SH-SY5Y (cell line): ENCODE data around the gene TPI1.

ENCODE experiments used
- GATA2 ChIP-seq: IDR thresholded peaks from 2 replicates; pipeline ENCODE4 v1.6.1; 2011; ENCODE audit warnings: mild to moderate bottlenecking, low read depth, low read length
- GATA3 ChIP-seq: IDR thresholded peaks from 2 replicates; pipeline ENCODE4 v1.6.1; 2011; ENCODE audit warnings: low read depth, mild to moderate bottlenecking, low read length, moderate library complexity

DNA sequence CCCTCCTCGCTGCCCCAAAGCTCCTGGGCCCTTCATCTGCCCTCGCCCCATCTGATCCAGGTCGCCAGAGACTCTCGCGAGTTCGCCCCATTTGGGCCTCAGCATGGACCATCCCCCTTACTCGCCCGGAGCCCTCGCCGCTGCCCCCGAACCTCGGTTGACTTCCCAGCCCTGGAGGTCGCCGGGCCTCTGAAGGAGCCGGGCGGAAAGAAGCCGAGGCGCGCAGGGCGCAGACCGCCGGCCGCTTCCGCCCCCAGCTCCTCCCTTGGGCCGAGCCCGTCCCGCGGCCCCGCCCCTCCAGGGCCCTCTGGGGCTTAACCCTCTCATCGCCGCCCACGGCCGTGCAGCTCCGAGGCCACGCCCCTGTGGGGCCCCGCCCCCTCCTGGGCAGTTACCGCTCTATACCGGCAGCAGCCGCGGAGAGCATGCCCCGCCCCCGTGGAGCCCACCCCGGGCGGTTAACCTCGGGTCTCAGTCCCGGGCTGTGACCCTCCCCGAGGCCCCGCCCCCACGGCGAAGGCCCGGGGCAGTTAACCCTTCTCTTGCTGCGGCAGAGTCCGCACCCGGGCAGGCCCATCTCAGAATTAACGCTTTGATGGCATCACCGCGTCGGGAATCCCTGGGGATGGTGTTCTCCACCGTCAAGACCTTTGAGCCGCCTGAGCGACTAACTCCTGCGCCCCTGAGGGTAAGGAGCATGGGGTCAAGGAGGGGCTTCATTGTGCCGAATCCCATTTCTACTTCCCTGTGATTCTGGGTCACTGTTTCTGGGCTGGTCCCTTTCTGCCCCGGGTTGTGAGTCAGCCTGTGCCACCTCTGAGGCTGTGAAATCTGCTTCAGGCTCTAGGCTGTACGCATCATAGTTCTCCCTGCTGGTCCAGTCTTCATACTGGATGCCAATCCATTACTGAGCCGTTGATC lies 6.0 kb downstream of the TPI1 start, which contains the start of gene SPSB2:
- TF ChIP-seq GATA2, result no peak
- TF ChIP-seq GATA3, result no peak
